ENCODE results near the gene C1QTNF2.

Gene C1QTNF2, protein sequence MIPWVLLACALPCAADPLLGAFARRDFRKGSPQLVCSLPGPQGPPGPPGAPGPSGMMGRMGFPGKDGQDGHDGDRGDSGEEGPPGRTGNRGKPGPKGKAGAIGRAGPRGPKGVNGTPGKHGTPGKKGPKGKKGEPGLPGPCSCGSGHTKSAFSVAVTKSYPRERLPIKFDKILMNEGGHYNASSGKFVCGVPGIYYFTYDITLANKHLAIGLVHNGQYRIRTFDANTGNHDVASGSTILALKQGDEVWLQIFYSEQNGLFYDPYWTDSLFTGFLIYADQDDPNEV

DNA sequence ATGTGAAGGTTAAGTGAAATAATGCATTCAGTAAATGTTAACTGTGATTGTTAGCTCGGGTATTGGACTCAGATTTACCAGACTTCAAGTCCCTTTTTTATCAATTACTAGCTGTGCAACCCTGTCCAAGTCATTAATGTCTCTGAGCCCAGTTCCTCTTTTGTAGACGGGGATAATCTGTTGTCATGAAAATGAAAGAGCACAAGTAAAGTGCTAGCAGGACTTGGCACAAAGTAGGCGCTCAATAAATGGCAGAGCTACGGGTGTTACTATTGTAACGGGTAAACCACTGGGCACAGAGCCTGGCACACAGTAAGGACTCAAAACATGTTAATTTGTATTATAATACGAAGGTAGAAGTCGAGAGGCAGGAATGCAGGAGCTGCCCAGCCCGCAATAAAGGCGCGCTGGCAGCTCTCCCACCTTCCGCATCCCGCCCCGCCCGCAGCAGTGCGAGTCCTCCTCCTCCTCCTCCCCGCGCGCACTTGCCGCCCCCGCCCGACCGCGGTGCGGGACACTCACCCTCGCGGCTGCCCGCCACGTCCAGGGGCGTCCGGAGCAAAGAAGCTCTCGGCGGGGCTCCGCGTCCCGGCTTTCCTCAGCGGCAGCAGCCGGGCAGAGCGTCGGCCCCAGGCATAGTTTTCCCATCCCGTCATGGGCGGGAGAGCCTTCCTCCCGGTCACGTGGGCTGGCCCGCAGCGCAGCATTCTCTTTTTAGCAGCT is at the start of gene C1QTNF2:
TSS of gene C1QTNF2 (minus strand) at position 637 of the 723 bp plus-strand sequence. CDS start 15,615 bp downstream, outside the sequence.
- peak; percentile 90 for DNase-seq (ENCODE audit: low spot score)

DNA sequence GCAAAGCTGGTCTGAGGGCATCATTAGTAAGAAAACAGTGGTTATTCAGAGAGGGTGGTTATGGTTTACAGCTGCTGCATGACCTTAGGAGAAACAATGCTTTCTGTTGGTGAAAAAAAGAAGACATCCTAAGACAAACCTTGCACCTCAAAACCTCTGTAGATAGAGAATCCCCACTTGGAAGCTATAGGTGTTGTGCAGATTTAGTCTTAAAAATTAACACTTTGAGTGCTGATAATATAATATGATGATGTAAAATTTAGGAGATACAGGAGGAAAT is 49.8 kb upstream of the C1QTNF2 start:
- DNase-seq (ENCODE audit: low spot score), result no peak

DNA sequence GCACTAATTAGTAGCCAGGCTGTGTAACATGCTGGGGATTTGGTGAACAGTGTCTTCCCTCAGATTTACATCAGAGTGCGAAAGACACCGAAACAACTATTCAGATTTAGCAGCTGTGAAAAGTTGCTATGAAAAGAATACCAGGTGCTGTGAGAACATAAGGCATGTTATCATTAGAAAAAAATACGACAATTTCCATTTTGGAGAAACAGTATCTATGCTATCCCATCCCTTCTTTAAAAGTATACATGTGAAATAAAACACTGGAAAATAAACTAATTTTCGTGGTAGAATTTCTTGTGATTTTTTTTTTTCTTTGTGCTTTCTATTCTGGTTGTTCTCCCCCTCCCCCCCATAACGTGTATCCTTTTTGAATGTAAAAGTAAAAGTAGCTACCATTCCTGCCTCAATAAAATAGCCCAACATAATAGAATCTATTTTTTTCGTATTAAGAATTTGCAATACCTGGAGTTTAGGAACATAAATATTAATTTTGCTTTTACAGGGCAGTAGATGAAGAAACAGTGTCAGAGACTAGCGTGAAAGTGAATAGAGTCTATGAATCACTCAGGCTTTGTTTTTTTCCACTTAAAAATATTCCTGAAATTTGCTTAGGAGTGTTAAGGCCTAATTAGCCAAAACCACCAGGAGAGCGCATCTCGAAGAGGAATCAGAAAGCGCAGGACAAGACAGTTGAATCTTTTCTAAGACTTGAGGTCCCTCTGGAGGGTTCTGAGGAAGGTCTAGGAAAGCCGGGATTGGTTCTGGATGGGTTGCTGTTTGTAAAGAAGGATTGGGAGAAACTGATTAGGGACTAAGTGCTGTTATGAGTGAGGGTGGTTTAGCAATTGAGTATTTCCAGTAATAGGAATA is 49.3 kb upstream of the C1QTNF2 start:
- DNase-seq (ENCODE audit: low spot score), result no peak

DNA sequence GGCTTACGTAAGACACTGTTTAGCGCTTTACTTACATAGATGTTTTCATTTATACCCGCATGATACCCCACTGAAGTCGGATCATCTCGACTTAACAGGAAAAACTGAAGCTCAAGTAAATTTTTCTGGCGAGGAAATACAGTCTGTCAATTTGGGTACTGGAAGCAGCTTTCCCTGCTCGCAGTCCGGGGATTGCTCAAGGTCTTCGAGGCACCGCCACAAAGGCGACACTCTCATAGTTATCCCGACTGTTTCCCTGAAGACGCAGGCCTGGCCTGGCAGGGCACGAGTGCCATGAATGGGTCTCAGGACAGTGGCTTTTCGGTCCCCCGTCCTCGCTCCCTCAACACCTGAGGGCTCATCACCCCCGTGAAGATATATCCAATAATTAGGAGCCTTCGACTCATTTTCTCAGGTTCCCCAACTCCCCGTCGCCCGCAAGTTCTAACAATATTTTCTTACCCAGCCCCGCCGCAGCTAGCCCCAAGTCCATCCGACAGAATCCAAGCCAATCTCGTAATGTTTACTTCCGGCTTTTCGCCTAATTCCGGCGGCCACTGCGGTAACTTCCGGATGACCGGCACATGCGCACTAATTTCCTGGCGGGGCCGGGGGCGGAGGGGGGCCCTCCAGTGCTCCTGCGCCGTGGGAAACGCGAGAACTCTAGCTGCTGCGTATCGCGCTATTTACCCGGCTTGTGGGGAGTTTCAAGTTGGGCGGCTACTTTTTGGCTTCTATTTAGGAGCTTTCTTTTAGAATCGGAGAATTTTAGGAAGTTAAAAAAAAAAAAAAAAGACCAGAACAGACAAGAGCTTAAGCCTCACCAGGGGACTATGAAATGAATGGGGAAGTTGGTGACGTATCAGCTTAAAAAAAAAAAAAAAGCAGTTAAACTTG is 48.4 kb upstream of the C1QTNF2 start, which contains the start of gene SLU7:
TSS of gene SLU7 (minus strand) at position 521 of the 897 bp plus-strand sequence. CDS start 3,787 bp downstream, outside the sequence.
- peak; percentile 98 for DNase-seq (ENCODE audit: low spot score)

DNA sequence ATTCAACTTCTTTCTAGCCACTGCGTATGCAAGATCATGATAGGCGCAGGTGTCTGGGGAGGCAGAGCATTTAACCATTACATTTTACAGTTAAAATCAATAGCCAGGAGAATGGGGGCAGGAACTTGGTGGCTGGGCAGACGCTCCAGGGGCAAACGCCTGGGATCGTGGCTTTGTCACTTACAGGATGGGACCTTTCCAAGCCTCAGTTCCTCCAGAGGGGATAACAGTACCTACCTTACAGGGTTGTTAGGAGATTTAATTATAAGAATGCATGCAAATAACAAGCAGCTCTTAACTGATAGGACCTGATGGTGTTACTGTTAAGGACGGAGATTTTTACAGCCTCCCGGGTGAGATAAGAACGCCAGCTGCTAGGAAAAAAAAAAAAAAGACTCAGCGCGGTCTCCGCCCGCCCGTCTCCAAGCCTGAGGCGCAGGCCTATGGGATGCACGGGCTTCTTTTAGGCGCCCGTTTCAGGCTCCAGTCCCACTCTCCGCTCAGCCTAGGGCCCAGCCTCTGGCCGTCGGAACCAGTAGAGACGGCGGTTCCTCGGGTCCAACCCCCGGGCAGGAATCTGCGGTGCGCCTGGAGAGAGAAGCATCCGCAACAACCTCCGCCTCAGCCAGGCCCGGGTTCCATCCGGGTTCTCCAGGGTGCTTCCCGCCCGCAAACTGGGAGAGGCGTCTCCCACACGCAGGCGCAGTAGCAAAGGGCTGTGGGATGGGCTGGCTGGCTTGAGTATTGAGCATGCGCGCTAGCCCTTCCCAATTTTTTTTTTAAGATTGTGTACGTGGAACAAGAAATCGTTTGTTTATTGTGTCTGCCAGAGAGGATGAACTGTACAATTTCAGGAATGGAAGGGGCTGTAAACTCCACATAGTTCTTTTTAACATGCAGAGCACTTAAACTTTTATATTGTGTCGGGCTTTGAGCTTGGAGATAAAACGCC is 29.3 kb upstream of the C1QTNF2 start, which contains the start of gene FAM200C:
TSS of gene FAM200C (minus strand) at position 653 of the 952 bp plus-strand sequence. CDS start 4,564 bp downstream, outside the sequence.
- peak; percentile 100 for DNase-seq (ENCODE audit: low spot score)

DNA sequence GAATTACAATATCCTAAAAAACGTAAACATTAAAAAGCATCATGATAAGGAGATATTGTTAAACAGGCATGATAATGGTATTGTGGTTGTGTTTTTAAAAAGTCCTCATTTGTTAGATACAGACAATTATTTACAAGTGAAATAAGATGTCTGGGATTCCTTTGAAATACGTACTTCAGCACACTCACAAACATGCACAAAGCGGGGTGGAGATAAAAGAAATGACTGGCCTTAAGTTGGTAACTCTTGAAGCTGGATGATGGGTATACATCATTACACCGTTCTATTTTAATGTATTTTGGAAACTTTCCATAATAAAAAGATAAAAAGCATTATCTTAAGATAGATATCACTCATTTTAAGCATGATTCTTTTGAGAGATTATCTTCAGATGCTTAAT is 28.4 kb upstream of the C1QTNF2 start:
- DNase-seq (ENCODE audit: low spot score), result peak; percentile 6

DNA sequence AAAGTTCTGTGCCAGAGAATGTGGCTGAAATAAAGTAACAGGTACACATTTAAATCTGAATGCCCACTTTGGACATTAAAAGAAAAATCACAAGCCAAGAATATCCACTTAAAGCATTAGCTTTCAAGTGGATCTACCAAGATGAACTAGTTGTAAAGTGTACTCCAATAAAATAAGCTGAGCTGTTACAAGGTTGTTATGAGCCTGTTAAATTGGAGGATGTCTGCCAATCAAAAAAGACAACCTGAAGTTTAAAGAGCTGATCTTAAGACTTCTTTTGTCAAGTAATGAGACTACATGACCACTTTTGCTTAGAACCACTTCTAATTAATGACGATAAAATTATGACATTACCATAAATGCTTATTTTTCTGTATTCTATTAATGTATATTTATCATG is 27.1 kb upstream of the C1QTNF2 start:
- no peak for DNase-seq (ENCODE audit: low spot score)

DNA sequence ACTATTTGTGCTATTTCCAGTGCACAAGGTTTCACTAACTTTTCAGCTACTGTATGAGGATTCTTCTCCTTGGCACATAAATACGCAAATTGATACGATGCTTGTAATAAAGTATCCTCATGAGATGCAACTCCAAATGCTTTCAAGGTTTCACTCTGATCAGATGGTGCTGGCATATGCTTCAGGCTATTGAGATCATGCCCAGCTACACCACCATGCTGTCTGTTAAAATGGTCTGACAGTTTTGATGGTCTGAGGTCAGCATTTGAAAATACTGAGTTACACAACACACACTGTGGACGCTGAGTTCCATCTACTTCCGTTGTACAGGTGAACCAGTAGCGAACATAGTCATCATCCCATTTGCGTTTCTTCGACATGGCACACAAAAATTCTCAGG is 24.7 kb upstream of the C1QTNF2 start:
- DNase-seq (ENCODE audit: low spot score), result no peak

DNA sequence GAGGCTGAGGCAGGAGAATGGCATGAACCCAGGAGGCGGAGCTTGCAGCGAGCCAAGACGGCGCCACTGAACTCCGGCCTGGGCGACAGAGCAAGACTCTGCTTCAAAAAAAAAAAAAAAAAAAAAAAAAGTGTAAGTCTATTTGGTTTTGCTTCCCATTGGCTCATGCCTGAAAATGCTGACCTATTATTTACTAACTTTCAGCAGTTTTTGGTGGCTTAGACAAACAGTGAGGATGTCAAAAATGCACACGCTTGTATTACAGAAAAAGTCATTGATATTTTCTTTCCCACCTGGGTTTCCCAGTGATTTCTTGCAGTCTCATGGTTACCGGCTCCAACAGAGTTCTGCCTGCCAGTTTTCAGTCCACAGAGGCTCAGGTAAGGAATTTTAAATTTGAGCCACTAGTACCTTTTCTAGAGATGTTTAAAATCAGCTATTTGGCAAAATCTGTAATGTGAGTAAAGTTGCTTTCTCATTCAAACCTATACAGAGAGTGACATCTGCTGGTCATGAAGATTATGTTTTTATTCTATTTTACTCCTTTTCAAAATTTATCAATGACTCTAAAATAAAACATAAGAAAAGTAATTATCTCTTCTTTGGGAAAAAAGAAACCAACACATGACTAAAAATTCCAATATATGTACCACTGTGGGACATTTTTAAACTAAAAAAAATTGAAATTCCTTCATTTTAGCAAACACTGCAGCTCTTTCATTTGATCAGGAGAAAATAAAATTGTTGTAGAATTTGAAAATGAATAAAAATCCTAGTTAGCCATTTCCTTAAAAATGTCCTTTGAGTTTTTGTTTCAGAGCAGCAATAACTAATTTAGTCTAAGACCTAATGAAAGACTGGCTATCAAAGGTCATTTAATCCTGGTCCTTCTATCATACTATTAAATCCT is 20.6 kb upstream of the C1QTNF2 start:
- peak; percentile 34 for DNase-seq (ENCODE audit: low spot score)

DNA sequence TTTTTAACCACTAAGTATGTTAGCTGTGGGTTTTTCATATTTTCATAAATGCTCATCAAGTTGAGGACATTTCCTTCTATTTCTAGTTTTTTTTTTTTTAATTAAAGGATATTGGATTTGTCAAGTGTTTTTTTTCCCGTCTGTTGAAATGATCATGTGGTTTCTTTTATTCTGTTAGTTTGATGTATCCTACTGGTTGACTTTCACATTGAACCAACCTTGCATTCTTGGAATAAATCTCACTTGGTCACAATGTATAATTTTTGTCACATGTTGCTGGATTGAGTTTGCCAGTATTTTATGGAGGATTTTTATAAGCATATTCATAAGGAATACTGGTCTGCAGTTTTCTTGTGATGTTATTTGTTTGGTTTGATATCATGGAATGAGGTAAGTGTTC is 17.0 kb upstream of the C1QTNF2 start:
- DNase-seq (ENCODE audit: low spot score), result no peak

DNA sequence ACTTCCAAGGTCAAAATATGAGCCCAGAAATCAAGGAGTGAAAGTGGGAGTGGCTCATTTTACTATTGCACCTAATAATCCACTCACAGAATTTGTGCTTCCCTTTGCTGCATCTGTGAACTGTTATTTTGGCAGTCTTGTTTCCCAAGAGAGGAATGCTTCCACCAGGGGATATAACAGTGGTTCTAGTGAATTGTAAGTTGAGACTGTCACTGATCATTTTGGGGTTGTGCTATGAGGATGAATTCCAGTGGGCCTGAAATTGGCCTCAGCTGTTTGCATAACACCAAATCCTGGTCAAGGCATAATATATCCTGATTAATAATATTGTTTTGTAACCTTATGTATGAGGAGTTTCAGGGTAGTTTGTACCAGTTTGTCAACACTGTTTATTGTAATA is 15.1 kb upstream of the C1QTNF2 start:
- DNase-seq (ENCODE audit: low spot score), result no peak

DNA sequence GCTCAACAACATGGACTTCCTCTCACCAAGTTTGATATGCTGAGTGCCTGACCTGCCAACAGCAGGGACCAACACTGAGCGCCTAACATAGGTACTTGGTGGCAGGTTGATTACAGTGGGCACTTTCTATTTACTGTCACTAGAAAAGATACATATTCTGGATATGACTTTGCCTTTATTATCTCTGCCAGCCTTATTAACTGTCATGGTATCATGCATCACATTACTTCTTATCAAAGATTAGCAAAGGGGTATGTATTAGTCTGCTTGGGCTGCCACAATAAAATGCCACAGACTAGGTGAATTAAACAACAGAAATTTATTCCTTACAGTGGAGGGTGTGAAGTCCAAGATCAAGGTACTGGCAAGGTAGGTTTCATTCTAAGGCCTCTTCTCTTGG is 14.3 kb upstream of the C1QTNF2 start:
- no peak for DNase-seq (ENCODE audit: low spot score)

DNA sequence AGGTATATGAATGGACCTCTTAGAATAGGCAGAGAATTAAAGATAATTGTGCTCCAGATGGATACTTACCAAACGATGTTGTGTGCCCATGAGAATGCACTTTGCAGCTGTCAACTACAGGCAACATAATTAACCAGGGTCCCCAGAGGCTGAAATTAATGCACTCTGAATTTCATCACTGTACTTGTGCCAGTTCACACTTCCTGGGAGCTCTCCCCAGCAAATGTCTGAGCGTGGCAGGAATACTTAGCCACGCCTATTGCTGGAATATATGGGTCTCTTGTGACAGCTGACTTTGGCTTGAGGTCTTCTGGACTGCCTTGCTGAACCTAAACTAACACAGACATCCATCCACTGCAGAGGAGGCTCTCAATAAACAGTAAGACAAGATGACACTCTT is 11.9 kb upstream of the C1QTNF2 start:
- DNase-seq (ENCODE audit: low spot score), result no peak

DNA sequence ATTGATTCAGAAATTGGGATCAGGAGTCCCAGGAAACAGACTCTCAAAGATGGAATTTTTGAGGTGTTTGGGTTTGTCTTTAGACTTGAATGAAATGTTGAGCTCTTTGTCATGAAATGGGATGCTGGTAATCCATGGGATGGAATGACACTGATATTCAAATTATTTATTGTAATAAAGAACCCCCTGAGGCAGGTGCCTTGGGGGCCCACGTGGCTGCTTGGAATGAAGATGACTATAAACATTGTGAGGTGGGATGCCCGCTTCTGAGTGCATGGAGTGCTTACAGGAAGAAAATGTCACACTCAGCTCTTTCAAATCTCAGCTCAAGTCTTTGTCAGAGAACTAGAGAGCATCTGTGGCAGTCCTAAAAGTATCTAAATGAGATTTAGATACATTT is 9.6 kb upstream of the C1QTNF2 start:
- DNase-seq (ENCODE audit: low spot score), result no peak

DNA sequence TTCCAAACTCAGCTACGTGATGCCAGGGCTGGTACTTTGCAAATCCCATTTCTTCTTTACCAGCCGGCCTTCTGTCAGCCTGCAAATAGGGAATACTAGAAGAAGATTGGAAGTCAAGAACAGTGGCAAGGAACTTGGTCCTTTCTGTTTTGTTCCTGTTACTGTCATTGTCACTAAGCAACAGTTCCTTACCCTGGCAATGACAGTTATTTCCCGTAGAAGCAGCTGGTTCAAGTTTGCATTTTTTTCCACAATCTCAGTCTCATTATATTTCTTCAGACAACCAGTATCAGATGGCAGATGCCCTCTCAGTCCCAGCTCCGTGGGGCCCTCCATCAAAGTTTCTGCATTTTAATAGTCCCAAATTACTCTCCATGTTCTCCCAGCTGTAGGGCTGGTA is 9.1 kb upstream of the C1QTNF2 start:
- DNase-seq (ENCODE audit: low spot score), result no peak

DNA sequence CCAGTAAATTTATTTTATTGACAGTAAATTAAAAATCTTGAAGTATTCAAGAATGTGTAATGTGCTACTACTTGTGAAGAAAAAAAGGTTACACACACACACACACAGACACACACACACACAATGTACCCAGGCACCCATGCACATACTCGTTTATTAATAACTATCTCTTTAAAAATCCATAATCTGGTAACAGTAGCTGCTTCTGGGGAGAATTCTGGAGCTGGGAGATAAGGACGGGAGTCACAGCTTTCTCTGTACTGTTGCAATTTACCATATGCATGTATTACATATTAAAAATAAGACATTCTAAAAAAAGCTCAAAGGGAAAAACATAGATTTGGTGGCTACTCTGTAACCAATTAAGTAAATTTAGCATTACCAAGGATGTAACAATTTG is 7.9 kb upstream of the C1QTNF2 start:
- DNase-seq (ENCODE audit: low spot score), result no peak

DNA sequence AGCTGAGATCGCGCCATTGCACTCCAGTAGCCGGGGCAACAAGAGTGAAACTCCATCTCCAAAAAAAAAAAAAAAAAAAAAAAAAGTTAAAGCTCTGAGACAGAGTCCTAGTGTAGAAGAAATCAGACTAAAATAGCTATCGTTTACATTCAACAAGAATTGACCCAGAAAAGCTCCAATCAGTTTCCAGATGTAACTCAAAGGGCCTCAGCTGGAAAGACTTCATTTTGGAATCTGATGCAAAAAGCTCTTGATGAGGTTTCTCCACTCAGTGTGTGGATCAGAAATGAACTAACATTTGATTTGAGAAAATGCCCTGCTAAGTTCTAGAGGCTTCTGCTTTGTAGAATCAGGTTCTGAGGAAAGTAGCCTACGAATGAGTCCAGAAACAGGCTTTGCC is 7.2 kb upstream of the C1QTNF2 start:
- no peak for DNase-seq (ENCODE audit: low spot score)

DNA sequence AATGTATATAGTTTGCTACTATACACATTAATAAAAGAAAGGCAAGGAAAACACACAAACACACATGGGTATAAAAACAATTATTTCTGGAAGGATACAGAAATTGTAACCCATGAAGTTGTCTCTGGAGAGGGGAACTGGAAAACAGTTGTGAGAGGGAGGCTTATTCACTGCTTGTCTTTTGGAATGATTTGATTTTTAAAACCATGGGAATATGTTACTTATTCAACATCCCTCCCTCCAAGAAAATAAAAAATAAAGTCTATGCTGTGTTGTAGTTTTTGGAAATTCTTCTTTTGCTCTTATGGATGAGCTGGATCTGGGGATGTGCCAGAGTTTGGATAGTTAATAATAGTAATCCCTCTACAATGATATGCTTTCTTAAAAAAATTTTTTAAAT is 6.0 kb upstream of the C1QTNF2 start:
- DNase-seq (ENCODE audit: low spot score), result no peak

DNA sequence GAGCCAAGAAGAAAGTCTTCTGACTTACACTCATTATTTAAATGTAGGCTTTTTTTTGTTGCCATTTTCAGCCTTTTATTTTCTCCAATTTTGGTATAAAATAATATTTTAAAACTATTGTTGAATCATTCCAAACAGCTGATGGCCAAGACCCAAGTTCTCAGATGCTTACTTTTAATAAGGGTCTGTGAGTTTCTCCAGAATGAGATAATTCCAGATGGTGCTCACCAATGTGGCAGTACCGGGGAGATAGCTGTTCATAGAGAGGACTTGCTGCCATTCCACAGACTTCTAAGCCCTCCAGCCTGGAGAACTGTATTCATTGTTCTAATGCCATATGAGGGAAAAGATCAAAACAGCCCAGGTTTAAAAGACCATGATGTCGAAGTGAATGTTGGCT is 5.3 kb upstream of the C1QTNF2 start:
- no peak for DNase-seq (ENCODE audit: low spot score)
